Measurements from ENCODE around the gene TMEM107.

- TF ChIP-seq CTCF (tag by site-specific recombination; IDR thresholded peaks at IDR 0.05) = no peak
- TF ChIP-seq PRDM6 (tag by site-specific recombination; IDR thresholded peaks at IDR 0.05) = no peak
- no peak for TF ChIP-seq TCF7L2 (IDR thresholded peaks at IDR 0.05; ENCODE audit: borderline replicate concordance, low read depth, low read length)
- TF ChIP-seq ZNF274 (IDR thresholded peaks at IDR 0.05; ENCODE audit: low read length) = no peak
- TF ChIP-seq ZNF274 (tag by site-specific recombination; IDR thresholded peaks at IDR 0.05; ENCODE audit: borderline replicate concordance) = no peak
- no peak for TF ChIP-seq REST (tag by site-specific recombination; IDR thresholded peaks at IDR 0.05)
- no peak for TF ChIP-seq ZNF664 (tag by site-specific recombination; IDR thresholded peaks at IDR 0.05)
- no peak for TF ChIP-seq ZNF626 (tag by site-specific recombination; IDR thresholded peaks at IDR 0.05)
Measured at GRCh38 chr17:8133399-8133798, 42.8 kb downstream of the TMEM107 start.
